Epidermal melanocyte (primary cell): Measurements from ENCODE around the gene TERT.
"Not testable (repeated sequence)": the region's sequence is repeated elsewhere in the genome, so short reads cannot be mapped to it uniquely, and the experiment has no call there.

Source experiments
- DNase-seq: peaks from one replicate; pipeline ENCODE4 v3.0.0; 2011; ENCODE audit warnings: low spot score; ENCODE audit not compliant: insufficient read length

TERT gene

DNA sequence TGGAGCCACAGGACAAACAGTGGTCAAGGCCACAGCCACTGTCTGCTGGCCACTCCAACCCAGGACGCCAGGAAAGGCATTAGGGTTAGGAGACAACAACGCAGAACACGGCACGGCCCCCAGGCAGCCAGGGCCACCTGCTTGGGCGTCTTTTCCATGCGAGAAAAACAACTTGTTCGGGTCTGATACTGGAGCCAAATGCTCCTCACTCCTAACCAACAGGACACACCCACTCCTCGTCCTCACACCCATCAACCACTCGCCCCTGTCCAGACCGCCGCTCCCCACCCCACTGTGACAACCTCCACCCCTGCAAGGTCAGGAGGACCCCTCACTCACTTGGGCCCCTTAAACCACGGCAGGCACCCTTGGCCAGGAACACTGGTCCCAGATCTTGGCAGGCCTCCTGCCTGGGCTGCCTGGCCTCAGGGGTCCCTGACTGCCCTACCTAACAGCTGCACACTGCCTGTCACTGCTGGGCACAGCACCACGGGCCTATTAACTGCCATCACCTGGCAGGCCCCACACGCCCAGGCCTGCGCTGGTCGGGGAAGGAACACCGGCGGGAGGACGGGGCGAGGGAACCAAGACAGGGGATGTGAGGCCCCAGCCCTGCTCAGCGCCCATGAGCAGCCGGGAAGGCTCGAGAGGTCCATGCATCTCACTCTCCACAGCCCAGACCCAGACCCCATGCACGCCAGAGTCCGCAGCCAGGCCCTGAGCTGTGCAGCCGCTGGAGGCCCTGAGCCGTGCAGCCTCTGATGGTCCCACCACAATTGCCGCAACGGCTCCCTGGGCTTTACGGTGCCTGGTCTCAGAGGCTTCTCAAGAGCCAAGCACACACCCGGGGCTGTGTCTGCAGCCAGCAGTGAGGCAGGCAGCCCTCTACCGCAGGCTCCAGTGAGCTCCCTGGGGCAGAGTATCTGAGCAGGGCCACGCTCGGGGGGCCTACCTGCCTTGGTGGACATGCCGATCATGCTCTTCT lies 36.3 kb upstream of the TERT start:
- no peak for DNase-seq

DNA sequence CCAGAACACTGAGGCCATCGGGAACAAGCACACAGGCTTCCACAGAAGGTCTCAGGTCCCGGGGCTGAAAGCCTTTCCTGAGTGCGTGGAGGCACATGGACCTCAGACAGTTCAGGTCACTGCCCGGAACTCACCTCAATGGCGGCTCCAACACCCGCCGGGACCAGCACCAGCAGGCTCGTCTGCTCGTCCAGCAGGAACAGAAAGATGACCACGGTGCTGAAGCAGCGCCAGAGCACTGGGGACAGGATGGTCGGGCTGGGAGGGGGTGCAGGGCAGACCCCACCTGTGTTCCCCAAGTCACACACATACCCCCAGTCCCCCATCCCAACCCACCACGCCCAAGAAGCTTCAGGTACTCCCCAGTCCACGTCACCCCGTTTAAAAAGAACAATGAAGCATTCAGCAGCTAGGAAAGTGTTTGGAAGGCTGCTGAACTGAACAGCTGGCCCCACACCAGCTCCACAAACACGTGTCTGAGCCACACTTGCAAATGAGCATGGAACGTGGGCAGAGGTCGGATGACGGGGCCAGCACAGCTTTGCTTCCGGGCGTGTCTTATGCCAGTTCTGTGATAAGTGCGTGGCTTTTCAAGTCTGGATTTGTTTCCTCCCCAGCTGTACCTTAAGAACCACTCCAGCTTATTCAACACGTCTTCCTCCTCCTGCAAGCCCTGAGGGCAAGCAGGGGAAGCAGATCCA lies 35.4 kb upstream of the TERT start:
- DNase-seq = peak; percentile 75

DNA sequence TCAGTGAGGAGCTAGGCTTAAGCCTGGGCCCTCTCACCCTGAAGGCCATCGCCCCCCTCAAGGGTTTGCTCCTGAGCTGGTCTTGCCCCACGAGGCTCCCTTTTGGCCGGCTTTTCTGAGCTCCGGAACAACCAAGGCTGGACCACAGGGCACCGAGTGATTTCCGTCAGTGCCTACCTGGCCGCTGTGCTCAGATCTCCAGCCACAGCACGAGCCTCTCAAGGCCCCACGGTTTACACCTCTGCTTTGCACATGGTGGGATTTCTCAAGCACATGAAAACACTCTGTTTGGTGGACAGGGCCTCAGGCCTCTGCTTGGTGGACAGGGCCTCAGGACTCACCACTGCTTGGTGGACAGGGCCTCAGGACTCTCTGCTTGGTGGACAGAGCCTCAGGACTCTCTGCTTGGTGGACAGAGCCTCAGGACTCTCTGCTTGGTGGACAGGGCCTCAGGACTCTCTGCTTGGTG lies 34.3 kb upstream of the TERT start:
- no peak for DNase-seq

DNA sequence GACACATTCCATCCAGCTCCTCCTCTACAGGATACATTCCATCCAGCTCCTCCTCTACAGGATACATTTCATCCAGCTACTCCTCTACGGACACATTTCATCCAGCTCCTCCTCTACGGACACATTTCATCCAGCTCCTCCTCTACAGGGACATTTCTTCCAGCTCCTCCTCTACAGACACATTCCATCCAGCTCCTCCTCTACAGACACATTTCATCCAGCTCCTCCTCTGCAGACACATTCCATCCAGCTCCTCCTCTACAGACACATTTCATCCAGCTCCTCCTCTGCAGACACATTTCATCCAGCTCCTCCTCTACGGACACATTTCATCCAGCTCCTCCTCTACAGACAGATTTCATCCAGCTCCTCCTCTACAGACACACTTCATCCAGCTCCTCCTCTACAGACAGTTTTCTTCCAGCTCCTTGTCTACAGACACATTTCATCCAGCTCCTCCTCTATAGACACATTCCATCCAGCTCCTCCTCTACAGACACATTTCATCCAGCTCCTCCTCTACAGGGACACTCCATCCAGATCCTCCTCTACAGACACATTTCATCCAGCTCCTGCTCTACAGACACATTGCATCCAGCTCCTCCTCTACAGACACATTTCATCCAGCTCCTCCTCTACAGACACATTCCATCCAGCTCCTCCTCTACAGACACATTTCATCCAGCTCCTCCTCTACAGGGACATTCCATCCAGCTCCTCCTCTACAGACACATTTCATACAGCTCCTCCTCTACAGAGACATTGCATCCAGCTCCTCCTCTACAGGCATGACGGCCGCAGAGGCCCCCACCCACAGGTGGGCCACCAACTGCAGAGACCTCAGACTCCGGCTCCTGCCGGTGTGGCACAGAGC lies 33.6 kb upstream of the TERT start:
- DNase-seq = not testable (repeated sequence)

DNA sequence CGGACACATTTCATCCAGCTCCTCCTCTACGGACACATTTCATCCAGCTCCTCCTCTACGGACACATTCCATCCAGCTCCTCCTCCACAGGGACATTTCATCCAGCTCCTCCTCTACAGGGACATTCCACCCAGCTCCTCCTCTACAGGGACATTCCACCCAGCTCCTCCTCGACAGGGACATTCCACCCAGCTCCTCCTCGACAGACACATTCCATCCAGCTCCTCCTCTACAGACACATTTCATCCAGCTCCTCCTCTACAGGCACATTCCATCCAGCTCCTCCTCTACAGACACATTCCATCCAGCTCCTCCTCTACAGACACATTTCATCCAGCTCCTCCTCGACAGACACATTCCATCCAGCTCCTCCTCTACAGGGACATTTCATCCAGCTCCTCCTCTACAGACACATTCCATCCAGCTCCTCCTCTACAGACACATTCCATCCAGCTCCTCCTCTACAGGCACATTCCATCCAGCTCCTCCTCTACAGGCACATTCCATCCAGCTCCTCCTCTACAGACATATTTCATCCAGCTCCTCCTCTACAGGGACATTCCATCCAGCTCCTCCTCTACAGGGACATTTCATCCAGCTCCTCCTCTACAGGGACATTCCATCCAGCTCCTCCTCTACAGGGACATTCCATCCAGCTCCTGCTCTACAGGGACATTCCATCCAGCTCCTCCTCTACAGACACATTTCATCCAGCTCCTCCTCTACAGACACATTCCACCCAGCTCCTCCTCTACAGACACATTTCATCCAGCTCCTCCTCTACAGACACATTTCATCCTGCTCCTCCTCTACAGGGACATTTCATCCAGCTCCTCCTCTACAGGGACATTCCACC lies 32.3 kb upstream of the TERT start:
- DNase-seq = not testable (repeated sequence)

DNA sequence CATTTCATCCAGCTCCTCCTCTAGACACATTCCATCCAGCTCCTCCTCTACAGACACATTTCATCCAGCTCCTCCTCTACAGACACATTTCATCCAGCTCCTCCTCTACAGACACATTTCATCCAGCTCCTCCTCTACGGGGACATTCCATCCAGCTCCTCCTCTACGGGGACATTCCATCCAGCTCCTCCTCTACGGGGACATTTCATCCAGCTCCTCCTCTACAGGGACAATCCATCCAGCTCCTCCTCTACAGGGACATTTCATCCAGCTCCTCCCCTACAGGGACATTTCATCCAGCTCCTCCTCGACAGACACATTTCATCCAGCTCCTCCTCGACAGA lies 31.6 kb upstream of the TERT start:
- not testable (repeated sequence) for DNase-seq

DNA sequence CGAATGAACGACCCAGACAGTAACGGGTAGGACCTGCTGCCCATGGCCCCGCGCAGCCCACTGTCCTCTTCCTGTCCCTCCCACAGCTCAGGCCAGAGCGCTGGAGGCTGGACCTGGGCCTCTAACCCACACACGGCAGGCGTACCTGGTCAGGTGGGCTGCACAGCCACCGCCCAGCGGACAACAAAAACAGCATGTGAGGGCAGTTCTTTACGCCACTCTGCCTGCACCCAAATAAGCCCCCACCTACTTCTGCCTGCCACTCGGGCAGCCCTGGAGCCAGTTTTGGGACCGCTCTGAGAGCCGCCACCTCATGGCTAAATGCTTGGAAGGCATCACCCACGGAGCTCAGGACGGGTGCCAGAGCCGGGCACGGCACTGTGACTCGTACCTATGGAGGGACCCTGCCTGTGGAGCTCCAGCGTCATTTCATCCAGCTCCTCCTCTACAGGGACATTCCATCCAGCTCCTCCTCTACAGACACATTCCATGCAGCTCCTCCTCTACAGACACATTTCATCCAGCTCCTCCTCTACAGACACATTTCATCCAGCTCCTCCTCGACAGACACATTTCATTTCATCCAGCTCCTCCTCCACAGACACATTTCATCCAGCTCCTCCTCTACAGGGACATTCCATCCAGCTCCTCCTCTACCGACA lies 31.1 kb upstream of the TERT start:
- DNase-seq = no peak

DNA sequence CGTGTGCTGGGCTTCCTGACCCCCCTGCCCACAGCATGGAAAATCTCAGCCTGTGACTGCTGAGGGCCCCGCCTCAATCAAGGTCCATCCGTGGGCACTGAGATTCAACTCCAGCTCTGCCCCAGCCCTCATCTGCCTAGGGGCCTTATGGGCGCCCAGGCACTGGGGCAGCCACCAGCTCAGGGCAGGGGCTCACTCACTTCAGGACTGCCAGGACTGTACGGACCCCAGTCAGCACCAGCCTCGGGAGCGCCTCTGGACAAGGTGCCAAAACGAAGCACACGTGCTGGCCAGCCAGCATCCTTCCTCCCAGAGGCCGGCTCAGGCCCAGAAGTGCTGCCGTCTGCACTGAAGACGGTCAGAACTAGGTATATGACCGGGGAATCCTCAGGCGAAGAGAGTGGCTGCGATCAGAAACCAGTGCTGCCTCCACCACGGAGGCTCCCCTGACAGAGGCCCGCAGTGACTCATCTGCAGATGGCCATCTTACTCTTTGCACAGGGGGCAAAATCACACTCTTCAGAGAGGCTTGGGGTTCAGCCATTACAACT lies 30.4 kb upstream of the TERT start:
- DNase-seq = no peak

DNA sequence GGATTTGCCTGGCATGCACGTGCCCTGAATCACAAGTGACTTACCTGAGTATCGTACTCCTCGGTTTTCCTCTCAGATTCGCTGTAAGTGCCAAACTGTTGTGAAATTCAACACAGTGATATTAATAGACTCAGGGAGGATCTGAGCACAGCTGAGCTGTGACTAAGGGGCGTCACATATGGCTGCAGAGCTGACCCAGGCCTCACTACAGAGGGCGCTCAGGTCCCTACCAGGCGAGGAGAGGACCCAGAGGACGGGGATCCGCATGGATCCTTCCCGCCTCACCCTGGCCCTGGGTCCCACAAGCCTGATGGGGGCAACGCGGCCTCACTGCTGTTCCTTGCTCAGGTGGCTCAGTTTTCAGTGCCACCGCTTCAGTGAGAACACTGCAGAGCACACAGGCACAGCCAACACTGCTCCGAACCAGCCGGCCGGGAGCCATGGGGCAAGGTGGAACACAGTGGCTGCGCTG lies 29.9 kb upstream of the TERT start:
- DNase-seq = no peak

DNA sequence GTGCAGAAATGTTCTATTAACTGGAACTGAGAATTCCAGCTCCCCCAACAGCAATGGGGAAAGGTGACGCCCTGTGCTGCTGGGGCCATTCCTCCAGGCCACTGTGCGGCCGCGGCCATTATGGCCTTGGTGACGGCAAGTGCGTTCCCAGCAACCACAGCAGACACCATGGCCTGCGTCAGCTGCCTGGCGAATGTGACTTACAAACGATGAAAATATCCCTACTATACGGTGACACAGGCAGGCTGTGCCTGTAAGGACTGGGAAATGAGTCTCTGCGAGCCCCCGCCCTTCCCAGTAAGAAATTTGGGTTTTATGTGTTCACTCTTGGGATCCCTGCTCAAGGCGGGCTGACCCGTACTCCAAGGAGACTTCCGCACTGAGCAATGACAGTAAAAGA lies 29.4 kb upstream of the TERT start:
- DNase-seq = no peak

DNA sequence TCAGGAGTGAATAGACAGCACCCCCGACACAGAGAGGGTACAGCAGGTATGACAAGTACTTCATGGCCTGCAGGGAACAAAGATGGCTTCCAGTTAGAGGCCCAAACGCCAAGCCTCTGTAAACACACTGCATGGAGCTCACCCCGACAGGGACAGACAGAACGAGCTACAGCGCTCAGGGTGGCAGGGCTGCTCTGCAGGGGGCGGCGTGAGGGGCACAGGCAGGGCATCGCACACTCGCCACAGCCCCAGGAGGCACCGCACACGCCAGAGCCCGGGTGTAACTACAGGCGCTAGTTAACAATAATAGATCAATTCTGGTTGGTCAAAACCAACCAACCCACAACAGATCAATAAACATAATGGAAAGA lies 28.9 kb upstream of the TERT start:
- DNase-seq = no peak

DNA sequence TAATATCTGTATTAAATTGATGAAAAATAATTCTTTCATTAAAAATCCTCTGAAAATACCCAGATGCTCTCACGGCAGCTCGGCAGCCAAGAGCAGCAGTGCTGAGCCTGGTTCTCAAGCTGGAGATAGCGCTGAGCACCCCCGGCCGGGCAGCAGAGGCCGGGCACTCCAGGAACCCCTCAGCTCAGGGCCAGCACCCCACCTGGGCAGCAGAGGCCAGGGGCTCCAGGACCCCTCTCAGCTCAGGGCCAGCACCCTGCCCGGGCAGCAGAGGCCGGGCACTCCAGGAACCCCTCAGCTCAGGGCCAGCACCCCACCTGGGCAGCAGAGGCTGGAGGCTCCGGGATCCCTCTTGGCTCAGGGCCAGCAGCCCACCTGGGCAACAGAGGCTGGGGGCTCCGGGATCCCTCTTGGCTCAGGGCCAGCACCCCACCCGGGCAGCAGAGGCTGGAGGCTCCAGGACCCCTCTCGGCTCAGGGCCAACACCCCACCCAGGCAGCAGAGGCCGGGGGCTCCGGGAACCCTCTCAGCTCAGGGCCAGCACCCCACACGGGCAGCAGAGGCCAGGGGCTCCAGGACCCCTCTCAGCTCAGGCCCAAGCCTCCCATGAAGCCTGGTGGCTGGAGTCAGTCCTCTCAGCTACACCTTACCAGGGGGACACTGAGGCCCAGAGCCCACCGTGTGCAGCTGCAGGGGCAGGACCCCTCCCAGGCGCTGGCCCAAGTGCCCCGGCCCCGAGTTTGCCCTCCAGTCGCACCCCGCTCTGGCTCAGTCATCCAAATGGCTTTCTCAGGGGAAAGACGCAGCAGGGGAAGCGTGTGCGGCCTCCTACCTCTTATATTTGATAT lies 28.3 kb upstream of the TERT start:
- DNase-seq = no peak

DNA sequence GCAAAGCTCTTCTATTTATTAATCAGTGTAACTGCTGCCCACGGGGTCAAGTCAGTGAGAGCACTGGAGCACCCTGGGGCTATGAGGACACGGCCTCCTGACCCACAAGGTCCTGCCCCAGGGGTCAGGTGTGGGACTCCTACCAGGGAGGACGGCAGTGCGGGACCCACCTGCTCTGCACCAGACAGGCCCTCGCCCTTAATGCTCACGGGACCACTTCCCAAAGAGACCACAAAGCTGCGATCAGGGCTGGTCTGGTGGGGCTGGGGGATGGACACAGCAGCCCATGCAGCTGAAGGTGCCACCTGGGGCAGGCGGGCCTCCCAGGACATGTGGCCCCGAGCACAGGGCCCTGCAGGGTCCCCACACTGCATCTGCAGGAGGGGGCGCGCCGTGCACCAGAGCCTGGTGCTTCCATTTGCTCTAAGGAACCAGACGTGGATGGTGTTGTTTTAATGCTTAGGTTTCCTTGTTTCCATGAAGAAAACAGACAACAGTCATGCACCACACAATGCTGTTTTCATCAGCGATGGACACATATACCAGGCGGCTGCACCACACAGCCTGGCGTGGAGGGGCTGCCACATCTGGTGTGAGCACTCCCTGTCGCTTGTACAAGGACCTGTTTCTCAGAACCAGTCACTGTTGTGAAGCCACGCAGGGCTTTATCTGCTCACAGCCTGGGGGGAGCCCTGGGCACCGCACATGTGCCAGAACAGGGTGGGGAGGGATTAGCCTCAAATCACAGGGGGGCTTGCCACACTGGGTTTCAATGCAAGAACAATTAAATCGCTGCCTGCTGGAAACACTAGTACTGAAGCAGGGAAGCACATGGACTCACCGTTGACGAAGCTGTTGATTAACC lies 27.4 kb upstream of the TERT start:
- no peak for DNase-seq

DNA sequence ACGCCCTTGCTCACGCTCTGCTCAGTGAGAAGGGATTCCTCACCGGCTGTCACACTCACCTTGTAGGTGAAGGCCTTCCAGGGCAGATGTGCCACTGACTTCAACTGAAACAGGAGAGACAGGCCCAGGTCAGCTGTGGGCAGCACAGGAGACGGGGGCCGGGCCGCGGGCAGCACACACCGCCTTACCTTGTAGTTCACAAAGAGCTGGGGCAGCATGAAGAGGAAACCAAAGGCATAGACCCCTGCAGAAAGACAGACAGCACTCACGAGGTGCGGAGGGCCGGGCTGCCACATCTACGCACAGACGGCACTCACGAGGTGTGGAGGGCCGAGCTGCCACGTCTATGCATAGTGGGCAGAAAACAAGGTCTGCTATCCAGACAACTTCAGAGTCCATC lies 26.7 kb upstream of the TERT start:
- no peak for DNase-seq

DNA sequence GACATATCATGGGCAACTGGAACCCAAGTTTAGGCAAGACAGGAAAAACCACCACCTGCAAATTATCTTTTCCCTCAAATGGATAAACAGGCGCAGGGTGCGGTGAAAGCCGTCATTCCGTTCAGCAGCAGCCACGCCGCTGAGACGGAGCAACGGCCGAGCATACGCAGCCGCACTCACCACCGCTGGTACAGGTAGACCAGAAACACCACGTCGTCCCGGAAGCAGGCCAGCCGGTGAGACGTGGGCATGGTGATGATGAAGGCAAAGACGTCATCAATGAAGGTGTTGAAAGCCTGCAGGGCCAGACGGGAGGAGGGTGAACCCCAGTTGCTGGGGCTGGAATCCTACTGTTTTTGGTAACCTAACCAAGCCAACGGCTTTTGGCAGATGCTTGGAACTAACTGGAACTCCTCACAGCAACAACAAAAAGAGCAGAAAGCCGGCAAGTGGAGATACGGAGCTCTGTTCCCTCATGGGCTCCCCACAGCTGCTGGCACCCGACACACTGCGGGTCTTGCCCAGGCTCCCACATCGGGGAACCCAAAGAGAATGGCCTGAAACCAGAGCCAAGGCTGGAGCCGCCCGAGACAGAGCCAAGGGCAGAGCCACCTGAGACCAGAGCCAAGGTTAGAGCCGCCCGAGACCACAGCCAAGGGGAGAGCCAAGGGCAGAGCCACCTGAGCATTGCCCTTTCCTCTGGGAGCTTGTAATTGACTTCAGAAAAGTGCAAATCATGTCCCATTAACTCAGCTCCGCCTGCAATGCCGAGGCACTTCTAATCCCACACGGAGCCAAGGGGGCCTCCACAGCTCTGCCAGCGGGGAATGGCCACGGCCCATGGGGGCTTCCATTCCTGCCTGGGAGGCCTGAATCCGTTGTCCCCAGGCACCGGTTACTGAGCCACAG lies 25.8 kb upstream of the TERT start:
- no peak for DNase-seq

DNA sequence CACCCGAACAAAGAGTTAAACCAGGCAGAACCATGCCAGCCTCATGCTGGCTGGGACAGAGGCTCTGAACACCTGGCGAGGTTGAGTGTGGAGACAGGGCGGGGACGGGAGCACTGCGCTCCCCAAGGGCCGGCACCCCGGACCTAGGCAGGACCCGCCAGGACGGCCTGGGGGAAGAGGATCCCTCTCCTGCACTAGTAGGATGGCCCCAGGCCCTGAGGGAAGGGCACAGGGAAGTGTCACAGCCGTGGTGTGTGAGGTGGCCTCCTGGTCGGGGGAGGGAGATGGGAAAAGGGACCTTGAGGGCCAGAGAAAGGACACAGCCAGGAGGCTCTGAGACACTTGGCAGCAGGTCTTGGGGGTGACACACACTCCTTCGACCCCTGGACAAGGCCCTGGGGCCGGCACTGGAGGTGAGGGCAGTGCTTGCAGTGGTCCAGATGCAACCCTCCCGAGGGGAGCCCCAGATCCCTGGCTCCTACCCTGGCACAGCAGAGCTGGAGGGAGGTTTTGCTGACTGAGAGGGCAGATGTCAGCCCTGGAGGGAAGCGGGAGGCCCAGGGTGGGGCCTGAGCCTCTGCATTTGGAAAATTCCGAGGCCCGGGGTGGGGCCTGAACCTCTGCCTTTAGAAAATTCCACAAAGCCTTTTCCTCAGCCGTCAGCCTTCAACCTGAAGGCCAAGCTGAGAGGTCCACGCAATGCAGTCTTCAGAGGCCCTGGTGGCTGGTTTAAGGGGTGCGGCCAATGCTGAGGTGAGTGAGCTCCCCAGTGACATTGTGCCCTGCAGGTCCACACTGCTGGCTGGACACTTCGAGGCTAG lies 24.8 kb upstream of the TERT start:
- no peak for DNase-seq
